AG04449 (cell line): ENCODE measurements around the gene KRTAP5-9.
"Not testable (repeated sequence)": the region's sequence is repeated elsewhere in the genome, so short reads cannot be mapped to it uniquely, and the experiment has no call there.

Experiments
- CTCF ChIA-PET: fragments of 350-600 bp; formaldehyde crosslinking; extraction: SDS; loops from one replicate; lab custom pipeline; 2021; ENCODE audit warnings: antibody characterized with exemption; lab: Yijun Ruan, JAX
- POLR2A ChIA-PET: fragments of 400-600, 350-600 bp; formaldehyde crosslinking; extraction: SDS; loops from one replicate; lab custom pipeline; 2020; ENCODE audit warnings: antibody characterized with exemption, inconsistent platforms; lab: Yijun Ruan, JAX
- DNase-seq: peaks from one replicate; pipeline ENCODE4 v3.0.0-alpha.2; 2010; ENCODE audit warnings: low read depth, low spot score
- H3K4me3 ChIP-seq: 2 replicates; pipeline ENCODE4 v1.5.1; 2011; ENCODE audit warnings: low read depth, mild to moderate bottlenecking, control low read depth, low read length
- CTCF ChIP-seq: IDR thresholded peaks from one replicate; pipeline ENCODE4 v1.5.1; 2011; ENCODE audit warnings: mild to moderate bottlenecking, moderate library complexity, low read length, control low read depth, inconsistent platforms; ENCODE audit not compliant: insufficient read depth; ENCODE audit errors: missing control alignments

Gene KRTAP5-9

GRCh38 chr11:71519546-71519945, 28.7 kb upstream of the KRTAP5-9 start:
- POLR2A ChIA-PET, result no interaction called here
- TF ChIP-seq CTCF, result no peak
- DNase-seq, result no peak
- CTCF ChIA-PET, result no interaction called here
- no peak overlapping the region for H3K4me3 ChIP-seq

DNA sequence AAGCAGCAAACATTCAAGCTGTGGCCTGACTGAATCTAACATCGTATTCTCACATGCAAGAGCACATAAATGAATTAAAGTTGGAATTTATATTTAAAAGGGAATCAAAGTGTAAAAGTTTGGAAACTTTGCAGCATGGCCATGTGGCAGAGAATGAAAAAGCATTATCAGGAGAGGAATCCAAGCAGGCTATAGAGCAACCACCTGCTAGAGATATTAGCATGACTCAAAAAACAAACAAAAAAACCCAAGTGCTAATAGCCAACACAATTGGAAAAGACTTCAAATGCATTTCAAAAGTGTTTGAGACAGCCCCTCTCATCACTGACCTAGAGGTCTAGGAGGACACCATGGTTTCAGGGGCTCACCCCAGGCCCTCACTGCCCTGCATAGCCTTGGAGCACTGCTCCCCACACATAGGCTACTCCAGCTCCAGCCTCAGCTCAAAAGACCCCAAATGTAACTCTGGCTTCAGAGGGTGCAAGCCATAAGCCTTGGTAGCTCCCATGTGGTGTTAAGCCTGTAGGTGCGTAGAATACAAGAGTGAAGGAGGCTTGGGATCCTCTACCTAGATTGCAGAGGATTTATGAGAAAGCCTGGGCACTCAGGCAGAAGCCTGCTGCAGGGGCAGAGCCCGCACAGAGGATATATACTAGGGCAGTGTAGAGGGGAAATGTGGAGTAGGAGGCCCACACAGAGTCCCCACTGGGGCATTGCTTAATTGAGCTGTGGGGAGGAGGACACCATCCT, 22.9 kb upstream of the KRTAP5-9 start:
- CTCF ChIA-PET, result no interaction called here
- TF ChIP-seq CTCF, result no peak
- POLR2A ChIA-PET, result no interaction called here
- H3K4me3 ChIP-seq, result no peak overlapping the region
- DNase-seq, result no peak

GRCh38 chr11:71525938-71526495, 22.2 kb upstream of the KRTAP5-9 start:
- no peak for TF ChIP-seq CTCF
- no peak for DNase-seq
- no peak overlapping the region for H3K4me3 ChIP-seq
- CTCF ChIA-PET, result no interaction called here
- POLR2A ChIA-PET, result no interaction called here

- DNase-seq, CTCF ChIA-PET, POLR2A ChIA-PET, H3K4me3 ChIP-seq: not testable (repeated sequence)
Observed at GRCh38 chr11:71526796-71527575, 21.2 kb upstream of the KRTAP5-9 start, which contains the start of gene KRTAP5-7. TSS of gene KRTAP5-7 (plus strand) at chr11:71527267. CDS start at chr11:71527301, 34 bp downstream.

DNA sequence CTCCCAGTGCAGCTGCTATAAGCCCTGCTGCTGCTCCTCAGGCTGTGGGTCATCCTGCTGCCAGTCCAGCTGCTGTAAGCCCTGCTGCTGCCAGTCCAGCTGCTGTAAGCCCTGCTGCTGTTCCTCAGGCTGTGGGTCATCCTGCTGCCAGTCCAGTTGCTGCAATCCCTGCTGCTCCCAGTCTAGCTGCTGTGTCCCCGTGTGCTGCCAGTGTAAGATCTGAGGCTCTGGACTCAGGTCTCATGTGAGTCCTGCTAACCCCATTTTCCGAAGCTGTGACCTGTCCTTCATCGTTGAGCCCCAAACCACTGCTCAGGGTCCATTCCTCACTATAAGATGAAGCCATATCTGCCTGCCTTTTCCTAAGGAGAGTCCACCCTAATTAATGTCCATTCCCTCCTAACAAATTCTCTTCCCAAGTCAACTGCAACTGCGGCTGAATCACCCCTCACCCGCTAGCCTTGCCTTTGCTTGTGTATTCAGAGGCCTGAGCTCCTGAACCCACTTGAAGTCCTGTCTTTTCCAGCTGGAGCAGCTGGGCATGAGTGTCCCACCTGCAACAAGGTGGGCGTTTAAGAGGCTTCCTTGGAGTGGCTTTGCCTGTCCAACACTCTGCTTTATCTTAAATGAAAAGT, 20.5 kb upstream of the KRTAP5-9 start:
- DNase-seq, result no peak
- no peak for TF ChIP-seq CTCF
- POLR2A ChIA-PET, result no interaction called here
- no peak overlapping the region for H3K4me3 ChIP-seq
- CTCF ChIA-PET, result no interaction called here

DNA sequence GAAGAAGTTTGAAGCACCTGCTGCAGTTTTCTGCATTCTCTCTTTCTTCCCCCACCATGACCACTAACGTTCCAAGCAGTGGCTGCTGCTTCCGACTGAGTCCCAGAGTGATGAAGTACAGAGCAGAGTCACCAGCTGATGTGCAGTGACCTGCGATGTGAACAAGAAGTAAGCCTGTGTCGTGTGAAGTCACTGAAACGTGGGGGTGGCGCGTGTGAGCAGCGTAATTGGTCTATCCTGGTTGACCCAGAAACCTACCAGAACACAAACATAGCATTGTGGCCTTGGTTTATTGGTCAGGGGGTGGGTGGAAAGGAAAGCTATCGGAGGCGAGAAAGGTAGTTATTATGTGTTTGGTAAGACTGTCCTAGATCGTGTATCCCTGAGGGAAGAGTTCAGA, 17.6 kb upstream of the KRTAP5-9 start:
- CTCF ChIA-PET, result no interaction called here
- POLR2A ChIA-PET, result no interaction called here
- no peak for TF ChIP-seq CTCF
- H3K4me3 ChIP-seq, result no peak overlapping the region
- DNase-seq, result no peak
